Retinal pigment epithelial cell (primary cell): ENCODE results near the gene NASP.
"Not testable (repeated sequence)": the region's sequence is repeated elsewhere in the genome, so short reads cannot be mapped to it uniquely, and the experiment has no call there.

ENCODE experiments used
- DNase-seq: peaks from one replicate; pipeline ENCODE4 v3.0.0-alpha.2; 2010; ENCODE audit warnings: low read depth
- H3K4me3 ChIP-seq: 2 replicates; pipeline ENCODE4 v1.5.1; 2011; ENCODE audit warnings: mild to moderate bottlenecking, low read length, control low read depth, moderate library complexity
- TF ChIP-seq, protein P1 (sequence below): conservative IDR thresholded peaks from 2 replicates; pipeline ENCODE4 v1.5.1; 2011; ENCODE audit warnings: low read depth, low read length, control low read depth, inconsistent platforms

NASP gene

DNA sequence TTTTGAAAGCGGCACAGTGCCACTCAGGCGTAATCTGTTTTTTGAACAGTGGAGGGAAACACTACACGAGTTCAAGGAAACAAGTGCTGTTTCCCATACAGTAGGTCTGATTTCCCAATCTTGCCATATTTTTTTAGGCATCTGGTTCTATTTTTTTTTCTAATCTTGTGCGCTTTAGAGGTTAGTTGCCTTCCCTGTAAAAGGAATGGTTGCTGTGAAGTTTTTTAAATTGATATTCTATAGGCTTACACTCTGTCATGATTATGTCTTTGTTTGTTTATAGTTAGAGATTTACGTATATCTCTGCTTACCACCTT, 1.2 kb downstream of the NASP start:
- no peak for DNase-seq
- peak overlapping the region; percentile 83 for H3K4me3 ChIP-seq
- TF ChIP-seq, protein P1, sequence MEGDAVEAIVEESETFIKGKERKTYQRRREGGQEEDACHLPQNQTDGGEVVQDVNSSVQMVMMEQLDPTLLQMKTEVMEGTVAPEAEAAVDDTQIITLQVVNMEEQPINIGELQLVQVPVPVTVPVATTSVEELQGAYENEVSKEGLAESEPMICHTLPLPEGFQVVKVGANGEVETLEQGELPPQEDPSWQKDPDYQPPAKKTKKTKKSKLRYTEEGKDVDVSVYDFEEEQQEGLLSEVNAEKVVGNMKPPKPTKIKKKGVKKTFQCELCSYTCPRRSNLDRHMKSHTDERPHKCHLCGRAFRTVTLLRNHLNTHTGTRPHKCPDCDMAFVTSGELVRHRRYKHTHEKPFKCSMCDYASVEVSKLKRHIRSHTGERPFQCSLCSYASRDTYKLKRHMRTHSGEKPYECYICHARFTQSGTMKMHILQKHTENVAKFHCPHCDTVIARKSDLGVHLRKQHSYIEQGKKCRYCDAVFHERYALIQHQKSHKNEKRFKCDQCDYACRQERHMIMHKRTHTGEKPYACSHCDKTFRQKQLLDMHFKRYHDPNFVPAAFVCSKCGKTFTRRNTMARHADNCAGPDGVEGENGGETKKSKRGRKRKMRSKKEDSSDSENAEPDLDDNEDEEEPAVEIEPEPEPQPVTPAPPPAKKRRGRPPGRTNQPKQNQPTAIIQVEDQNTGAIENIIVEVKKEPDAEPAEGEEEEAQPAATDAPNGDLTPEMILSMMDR: no peak

DNA sequence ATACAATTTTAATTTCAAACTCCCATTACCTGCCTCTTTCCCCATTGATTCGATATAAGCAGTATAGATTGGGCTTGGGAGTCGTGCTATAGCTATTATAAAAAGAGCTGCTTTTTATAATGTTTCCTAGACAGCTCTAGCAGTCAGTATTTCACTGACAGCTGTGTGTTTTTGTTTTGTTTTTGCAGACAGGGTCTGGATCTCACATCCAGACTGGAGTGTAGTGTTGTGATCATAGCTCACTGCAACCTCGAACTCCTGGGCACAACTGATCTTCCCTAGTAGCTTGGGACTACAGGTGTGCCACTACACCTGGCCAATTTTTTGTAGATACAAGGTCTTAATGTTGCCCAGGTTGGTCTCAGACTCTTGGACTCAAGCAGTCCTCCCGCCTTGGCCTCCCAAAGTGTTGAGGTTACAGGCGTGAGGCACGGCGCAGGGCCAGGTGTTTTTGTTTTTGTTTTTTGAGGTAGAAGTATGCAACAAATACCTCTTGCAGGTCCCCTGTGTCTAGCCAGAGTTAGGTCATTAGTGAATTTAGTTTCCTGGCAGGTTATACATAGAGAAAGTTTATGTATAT, 1.7 kb downstream of the NASP start:
- TF ChIP-seq, protein P1: no peak
- DNase-seq: no peak
- peak overlapping the region; percentile 83 for H3K4me3 ChIP-seq

DNA sequence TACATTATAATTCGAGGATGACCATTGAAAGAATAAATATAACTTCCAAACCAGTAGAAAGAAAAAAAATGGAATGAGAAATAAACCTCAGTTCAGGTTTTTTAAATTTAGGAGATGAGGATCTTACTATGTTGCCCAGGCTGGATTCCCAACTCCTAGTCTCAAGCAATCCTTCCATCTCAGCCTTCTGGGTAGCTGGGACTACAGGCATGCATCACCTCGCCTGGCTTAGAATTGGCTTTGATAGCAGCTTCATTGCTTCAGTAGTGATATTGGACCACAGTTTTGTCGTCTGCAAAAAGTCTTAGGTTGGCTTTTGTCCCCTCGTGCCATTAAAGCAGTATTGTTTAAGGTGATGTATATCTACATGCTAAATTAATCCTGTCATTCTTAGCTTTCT, 2.9 kb downstream of the NASP start:
- H3K4me3 ChIP-seq: no peak overlapping the region
- no peak for DNase-seq
- TF ChIP-seq, protein P1: no peak

DNA sequence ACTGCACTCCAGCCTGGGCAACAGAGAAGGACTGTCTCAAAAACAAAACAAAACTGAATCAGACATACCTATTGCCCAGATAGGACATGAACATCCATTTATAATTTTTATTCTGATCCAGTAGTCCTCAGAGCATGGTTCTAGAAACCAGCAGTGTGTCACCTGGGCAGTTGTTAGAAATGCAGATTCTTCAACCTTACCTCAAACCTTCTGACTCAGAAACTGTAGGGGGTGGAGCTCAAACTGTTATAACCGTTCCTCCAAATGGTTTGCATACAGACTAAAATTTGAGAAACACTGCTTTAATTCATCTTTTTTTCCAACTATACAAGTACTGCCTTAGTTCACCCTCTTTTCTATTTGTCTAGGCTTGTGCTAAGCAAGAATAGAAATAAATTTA, 6.0 kb downstream of the NASP start:
- no peak overlapping the region for H3K4me3 ChIP-seq
- TF ChIP-seq, protein P1: no peak
- DNase-seq: no peak

DNA sequence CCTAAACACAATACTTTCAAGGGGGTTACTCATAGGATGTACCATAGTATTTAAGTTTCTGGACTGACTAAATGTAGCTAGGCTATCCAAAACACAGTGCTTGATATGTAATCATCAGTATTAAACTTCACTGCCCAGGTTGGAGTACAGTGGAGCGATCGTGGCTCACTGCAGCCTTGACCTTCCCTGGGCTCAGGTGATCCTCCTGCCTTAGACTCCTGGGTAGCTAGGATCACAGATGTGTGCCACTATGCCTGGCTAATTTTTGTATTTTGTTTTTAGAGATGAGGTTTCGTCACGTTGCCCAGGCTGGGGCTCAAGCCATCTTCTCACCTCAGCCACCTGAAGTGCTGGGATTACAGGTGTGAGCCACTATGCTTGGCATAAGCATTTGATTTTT, 10.6 kb downstream of the NASP start:
- TF ChIP-seq, protein P1: no peak
- DNase-seq: no peak
- no peak overlapping the region for H3K4me3 ChIP-seq

DNA sequence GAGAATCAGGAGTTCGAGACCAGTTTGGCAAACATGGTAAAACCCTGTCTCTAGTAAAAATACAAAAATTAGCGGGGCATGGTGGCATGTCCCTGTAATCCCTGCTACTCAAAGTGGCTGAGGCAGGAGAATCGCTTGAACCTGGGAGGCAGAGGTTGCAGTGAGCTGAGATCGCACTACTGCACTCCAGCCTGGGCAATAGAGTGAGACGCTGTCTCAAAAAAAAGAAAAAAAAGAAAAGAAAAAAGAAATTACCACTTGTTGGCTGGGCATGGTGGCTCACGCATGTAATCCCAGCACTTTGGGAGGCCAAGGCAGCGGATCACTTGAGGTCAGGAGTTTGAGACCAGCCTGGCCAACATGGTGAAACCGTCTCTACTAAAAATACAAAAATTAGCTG, 12.9 kb downstream of the NASP start:
- DNase-seq, H3K4me3 ChIP-seq: not testable (repeated sequence)

DNA sequence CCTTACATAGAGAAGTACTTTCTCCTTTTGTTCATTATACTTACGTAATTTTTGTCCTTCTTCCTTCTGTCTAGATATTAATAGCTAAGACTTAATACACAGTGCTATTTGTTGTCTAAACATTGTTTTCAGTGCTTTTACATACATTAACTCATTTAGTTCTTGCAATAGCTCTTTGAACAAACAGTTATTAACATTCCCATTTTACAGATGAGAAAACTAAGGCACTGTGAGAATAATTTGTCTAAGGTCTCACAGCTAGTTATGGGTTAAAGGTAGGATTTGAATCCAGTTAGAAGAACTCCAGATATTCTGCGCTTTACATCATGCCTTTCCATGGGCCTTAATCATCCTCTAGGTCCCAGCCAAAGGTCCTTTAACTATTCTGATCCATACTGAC, 20.4 kb downstream of the NASP start:
- TF ChIP-seq, protein P1: no peak

More for the DNA sequence above, 20.4 kb downstream of the NASP start:
- DNase-seq: no peak
- H3K4me3 ChIP-seq: no peak overlapping the region
